Measurements from ENCODE around the gene GCN1.

The GCN1 gene

DNA sequence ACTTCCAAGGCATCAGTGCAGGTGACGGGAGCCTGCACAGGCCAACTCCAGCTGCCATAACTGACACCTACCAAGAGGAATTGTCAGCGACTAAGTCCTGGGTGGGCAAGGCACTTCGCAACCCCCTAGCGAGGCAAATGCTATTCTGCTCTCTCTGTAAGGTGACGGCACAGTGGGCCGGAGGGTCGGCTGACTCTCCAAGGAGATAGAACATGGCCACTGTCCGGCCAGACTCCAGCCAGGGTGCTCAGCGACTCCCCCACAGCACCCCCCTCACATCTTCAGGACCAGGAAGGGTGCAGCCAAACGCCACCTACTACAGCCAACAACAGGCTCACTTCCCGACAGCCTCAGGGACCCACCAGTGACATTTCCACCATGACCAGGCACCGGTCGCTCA lies 91.1 kb downstream of the GCN1 start:
- Mint-ChIP-seq H3K27ac (ENCODE audit: low read depth) (peak overlapping the region; percentile 53), H3K27me3 (no peaks in the 10 kb centered on the region), H3K4me3 (no peak overlapping the region), H3K9me3 (no peaks in the 10 kb centered on the region), H3K4me1 (peaks cover 37% of the 10 kb centered on the region), H3K36me3 (ENCODE audit: insufficient read depth) (peaks cover 45% of the 10 kb centered on the region)
- no peak for DNase-seq (ENCODE audit: low spot score in 2 of 2)
- ATAC-seq (replicated peaks; ENCODE audit: extremely low read depth, poor library complexity, severe bottlenecking): no peak

GRCh38 chr12:120103044-120103338 lies 91.5 kb downstream of the GCN1 start:
- Mint-ChIP-seq H3K4me3 (no peak overlapping the region), H3K9me3 (no peaks in the 10 kb centered on the region), H3K36me3 (ENCODE audit: insufficient read depth) (peaks cover 46% of the 10 kb centered on the region), H3K4me1 (peaks cover 33% of the 10 kb centered on the region), H3K27ac (ENCODE audit: low read depth) (peak overlapping the region; percentile 53), H3K27me3 (no peaks in the 10 kb centered on the region)
- DNase-seq (ENCODE audit: low spot score in 2 of 2) (no peak), ATAC-seq (replicated peaks; ENCODE audit: extremely low read depth, poor library complexity, severe bottlenecking) (no peak)

- Mint-ChIP-seq H3K36me3 (ENCODE audit: insufficient read depth) (peaks cover 44% of the 10 kb centered on the region), H3K27ac (ENCODE audit: low read depth) (peak overlapping the region; percentile 94), H3K9me3 (no peaks in the 10 kb centered on the region), H3K27me3 (no peaks in the 10 kb centered on the region), H3K4me1 (peaks cover 30% of the 10 kb centered on the region), H3K4me3 (peak overlapping the region; percentile 75)
- DNase-seq (ENCODE audit: low spot score in 2 of 2) (no peak), ATAC-seq (replicated peaks; ENCODE audit: extremely low read depth, poor library complexity, severe bottlenecking) (no peak)
Measured at GRCh38 chr12:120102189-120103043, 92.1 kb downstream of the GCN1 start.

GRCh38 chr12:120101617-120102016 lies 92.9 kb downstream of the GCN1 start:
- Mint-ChIP-seq H3K27me3 (no peaks in the 10 kb centered on the region), H3K9me3 (no peaks in the 10 kb centered on the region), H3K27ac (ENCODE audit: low read depth) (peak overlapping the region; percentile 94), H3K4me3 (peak overlapping the region; percentile 75), H3K4me1 (peaks cover 30% of the 10 kb centered on the region), H3K36me3 (ENCODE audit: insufficient read depth) (peaks cover 44% of the 10 kb centered on the region)
- ATAC-seq (replicated peaks; ENCODE audit: extremely low read depth, poor library complexity, severe bottlenecking) (no peak), DNase-seq (ENCODE audit: low spot score in 2 of 2) (no peak)

- peak overlapping the region; percentile 75 for H3K4me3 Mint-ChIP-seq
- H3K36me3 Mint-ChIP-seq (ENCODE audit: insufficient read depth): peaks cover 45% of the 10 kb centered on the region
- H3K27me3 Mint-ChIP-seq: no peaks in the 10 kb centered on the region
- peaks cover 30% of the 10 kb centered on the region for H3K4me1 Mint-ChIP-seq
- DNase-seq (ENCODE audit: low spot score in 2 of 2): no peak
- peak overlapping the region; percentile 94 for H3K27ac Mint-ChIP-seq (ENCODE audit: low read depth)
- peak; percentile 54 for ATAC-seq (replicated peaks; ENCODE audit: extremely low read depth, poor library complexity, severe bottlenecking)
- H3K9me3 Mint-ChIP-seq: no peaks in the 10 kb centered on the region
Measured at GRCh38 chr12:120101182-120101581, 93.3 kb downstream of the GCN1 start.

GRCh38 chr12:120100630-120101029 lies 93.9 kb downstream of the GCN1 start:
- Mint-ChIP-seq H3K36me3 (ENCODE audit: insufficient read depth) (peaks cover 44% of the 10 kb centered on the region), H3K27ac (ENCODE audit: low read depth) (peak overlapping the region; percentile 94), H3K9me3 (no peaks in the 10 kb centered on the region), H3K27me3 (no peaks in the 10 kb centered on the region), H3K4me3 (no peak overlapping the region), H3K4me1 (peaks cover 30% of the 10 kb centered on the region)
- ATAC-seq (replicated peaks; ENCODE audit: extremely low read depth, poor library complexity, severe bottlenecking) (no peak), DNase-seq (ENCODE audit: low spot score in 2 of 2) (no peak)

DNA sequence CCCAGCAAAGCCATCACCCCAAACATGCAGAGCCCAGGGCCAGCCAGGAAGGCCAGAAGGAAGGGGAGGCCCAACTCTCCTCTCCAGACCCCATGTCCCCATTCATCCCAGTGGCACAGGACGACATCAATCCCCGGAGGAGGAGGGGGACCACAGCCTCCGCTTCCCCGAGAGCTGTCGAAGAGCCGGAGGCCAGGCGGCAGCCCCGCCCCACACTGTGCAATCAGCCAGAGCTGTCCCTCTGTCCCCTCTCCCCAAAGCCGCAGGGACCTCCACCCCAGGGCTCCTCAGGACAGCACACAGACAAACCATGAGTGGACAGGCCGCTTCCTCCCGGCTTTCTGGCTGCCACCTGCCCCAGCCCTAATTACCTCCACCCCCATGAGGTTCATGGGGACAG lies 94.8 kb downstream of the GCN1 start:
- H3K27ac Mint-ChIP-seq (ENCODE audit: low read depth): peak overlapping the region; percentile 94
- H3K9me3 Mint-ChIP-seq: no peaks in the 10 kb centered on the region

DNA sequence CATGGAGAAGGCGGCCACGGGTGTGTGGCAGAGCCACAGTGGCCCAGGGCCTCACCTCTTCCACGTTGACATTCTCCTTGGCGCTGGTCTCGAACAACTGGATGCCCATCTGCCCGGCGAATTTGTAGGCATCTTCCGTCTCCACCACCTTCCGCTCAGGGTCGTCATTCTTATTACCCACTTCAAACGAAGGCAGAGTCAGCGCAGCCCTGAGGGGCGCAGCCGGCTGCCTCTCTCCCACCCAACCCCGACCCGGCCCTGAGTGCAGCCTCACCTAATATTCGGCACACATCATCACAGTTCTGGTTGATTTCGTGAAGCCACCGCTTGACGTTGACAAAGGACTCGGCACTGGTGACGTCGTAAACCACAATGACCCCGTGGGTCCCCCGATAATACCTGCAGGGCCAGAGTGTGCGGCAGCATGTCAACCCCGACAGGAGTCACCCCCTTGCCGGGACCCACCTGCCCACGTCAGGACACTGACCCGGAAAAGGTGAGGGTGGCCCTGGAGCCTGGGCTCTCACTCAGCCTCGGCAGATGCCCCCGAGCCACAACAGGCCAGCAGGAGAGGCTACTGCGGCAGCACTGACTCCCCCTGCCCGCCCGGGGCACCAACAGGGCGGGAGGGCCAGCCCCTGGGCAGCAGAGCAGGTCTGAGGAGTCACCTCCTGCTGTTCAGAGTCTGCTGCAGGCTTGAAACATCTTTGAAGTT lies 95.6 kb downstream of the GCN1 start:
- DNase-seq (ENCODE audit: low spot score in 2 of 2): no peak
- no peak for ATAC-seq (replicated peaks; ENCODE audit: extremely low read depth, poor library complexity, severe bottlenecking)
- Mint-ChIP-seq H3K4me1 (peaks cover 22% of the 10 kb centered on the region), H3K27ac (ENCODE audit: low read depth) (peak overlapping the region; percentile 94), H3K9me3 (no peaks in the 10 kb centered on the region), H3K4me3 (no peak overlapping the region), H3K27me3 (no peaks in the 10 kb centered on the region), H3K36me3 (ENCODE audit: insufficient read depth) (peaks cover 42% of the 10 kb centered on the region)

More for the DNA sequence above, 94.8 kb downstream of the GCN1 start:
- no peak overlapping the region for H3K4me3 Mint-ChIP-seq
- H3K36me3 Mint-ChIP-seq (ENCODE audit: insufficient read depth): peaks cover 44% of the 10 kb centered on the region
- H3K4me1 Mint-ChIP-seq: peaks cover 24% of the 10 kb centered on the region
- DNase-seq (ENCODE audit: low spot score in 2 of 2): no peak
- no peaks in the 10 kb centered on the region for H3K27me3 Mint-ChIP-seq
- no peak for ATAC-seq (replicated peaks; ENCODE audit: extremely low read depth, poor library complexity, severe bottlenecking)

- Mint-ChIP-seq H3K4me3 (no peak overlapping the region), H3K27me3 (no peaks in the 10 kb centered on the region), H3K4me1 (peaks cover 12% of the 10 kb centered on the region), H3K9me3 (no peaks in the 10 kb centered on the region), H3K27ac (ENCODE audit: low read depth) (no peak overlapping the region), H3K36me3 (ENCODE audit: insufficient read depth) (peaks cover 47% of the 10 kb centered on the region)
- no peak for ATAC-seq (replicated peaks; ENCODE audit: extremely low read depth, poor library complexity, severe bottlenecking)
- DNase-seq (ENCODE audit: low spot score in 2 of 2): no peak
Measured at GRCh38 chr12:120096671-120097202, 97.8 kb downstream of the GCN1 start.

DNA sequence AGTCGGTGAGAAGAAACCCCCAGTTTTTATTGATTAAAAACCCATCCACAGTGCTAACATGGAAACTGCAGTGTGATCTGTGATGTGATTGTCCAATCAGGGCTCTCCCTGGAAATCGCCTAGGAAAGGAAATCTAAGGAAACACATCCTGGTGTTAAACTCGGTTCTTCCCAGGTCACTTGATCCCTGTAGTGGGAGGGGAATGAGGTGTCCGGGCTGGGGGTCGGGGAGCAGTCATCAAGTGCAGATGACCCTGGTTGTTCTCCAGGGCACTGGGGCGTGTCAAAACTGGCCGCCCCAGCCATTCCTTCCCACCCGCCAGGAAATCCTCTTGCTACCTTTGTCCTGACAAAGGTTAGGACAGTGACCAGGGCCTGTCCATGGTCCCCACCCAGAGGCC lies 98.8 kb downstream of the GCN1 start:
- peaks cover 12% of the 10 kb centered on the region for H3K4me1 Mint-ChIP-seq
- no peaks in the 10 kb centered on the region for H3K27me3 Mint-ChIP-seq
- DNase-seq (ENCODE audit: low spot score in 2 of 2) (no peak), ATAC-seq (replicated peaks; ENCODE audit: extremely low read depth, poor library complexity, severe bottlenecking) (no peak)
- no peak overlapping the region for H3K27ac Mint-ChIP-seq (ENCODE audit: low read depth)
- H3K9me3 Mint-ChIP-seq: no peaks in the 10 kb centered on the region
- peaks cover 49% of the 10 kb centered on the region for H3K36me3 Mint-ChIP-seq (ENCODE audit: insufficient read depth)
- H3K4me3 Mint-ChIP-seq: no peak overlapping the region

DNA sequence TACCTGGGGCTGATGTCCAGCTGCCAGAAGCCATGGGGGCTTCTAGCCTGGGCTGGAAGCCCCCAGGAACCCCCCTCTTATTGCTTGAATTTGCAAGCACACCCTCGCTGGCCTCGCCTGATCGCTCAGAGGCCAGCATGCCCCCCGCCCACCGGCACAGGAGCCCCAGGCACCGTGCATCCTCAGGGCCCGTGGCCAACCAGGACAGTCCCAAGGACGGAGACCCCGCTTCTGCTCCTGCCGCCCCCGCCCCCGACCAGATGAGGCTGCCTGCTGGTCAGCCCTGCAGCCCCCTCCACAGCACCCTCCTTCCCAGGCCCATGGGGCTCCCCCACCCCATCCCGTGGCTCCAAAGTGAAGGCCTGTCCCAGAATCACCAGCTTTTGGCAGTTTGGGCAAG lies 99.2 kb downstream of the GCN1 start:
- no peak overlapping the region for H3K27ac Mint-ChIP-seq (ENCODE audit: low read depth)
- no peak overlapping the region for H3K4me3 Mint-ChIP-seq
- H3K36me3 Mint-ChIP-seq (ENCODE audit: insufficient read depth): peaks cover 47% of the 10 kb centered on the region
- H3K9me3 Mint-ChIP-seq: no peaks in the 10 kb centered on the region
- H3K27me3 Mint-ChIP-seq: no peaks in the 10 kb centered on the region
- ATAC-seq (replicated peaks; ENCODE audit: extremely low read depth, poor library complexity, severe bottlenecking): no peak
- peaks cover 12% of the 10 kb centered on the region for H3K4me1 Mint-ChIP-seq
- DNase-seq (ENCODE audit: low spot score in 2 of 2): no peak

- peaks cover 7% of the 10 kb centered on the region for H3K4me1 Mint-ChIP-seq
Measured at GRCh38 chr12:120094485-120094884, 100.0 kb downstream of the GCN1 start.

More at GRCh38 chr12:120094485-120094884, 100.0 kb downstream of the GCN1 start:
- Mint-ChIP-seq H3K9me3 (no peaks in the 10 kb centered on the region), H3K27me3 (no peaks in the 10 kb centered on the region), H3K4me3 (no peak overlapping the region), H3K36me3 (ENCODE audit: insufficient read depth) (peaks cover 50% of the 10 kb centered on the region), H3K27ac (ENCODE audit: low read depth) (peak overlapping the region; percentile 32)
- DNase-seq (ENCODE audit: low spot score in 2 of 2): no peak
- ATAC-seq (replicated peaks; ENCODE audit: extremely low read depth, poor library complexity, severe bottlenecking): no peak

All from central memory CD8-positive, alpha-beta T cell (primary cell).